ENCODE results near the gene ARMS2.

Gene ARMS2

DNA sequence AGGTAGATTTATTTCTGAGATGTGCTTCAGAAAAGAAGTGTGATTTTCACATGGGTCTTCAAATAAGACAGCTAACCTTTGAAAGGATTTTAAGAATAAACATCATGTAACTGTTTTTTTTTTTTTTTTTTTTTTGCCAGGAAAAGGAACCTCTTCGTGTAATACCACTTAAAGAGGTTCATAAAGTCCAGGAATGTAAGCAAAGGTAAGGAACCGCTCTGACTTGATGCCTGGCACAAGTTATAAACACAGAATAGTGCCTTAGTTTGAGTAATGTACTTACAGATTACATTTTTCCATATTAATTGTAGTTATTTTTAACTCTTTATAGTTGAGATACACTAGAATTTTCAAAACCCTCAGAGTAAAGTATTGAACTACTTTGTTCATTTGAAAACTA is 30.4 kb upstream of the ARMS2 start:
- H3K27me3 ChIP-seq (ENCODE audit: insufficient read depth, low read length): no peaks in the 10 kb centered on the region
- H3K9me3 ChIP-seq (ENCODE audit: insufficient read depth, low read depth, low read length): no peaks in the 10 kb centered on the region
- no peak overlapping the region for H3K9ac ChIP-seq (ENCODE audit: low read depth, low read length)
- WGBS: 92% methylated on average over 2 of the region's 2 CpGs
- peaks cover 4% of the 10 kb centered on the region; the same call in 1 of the 2 replicates for H3K4me1 ChIP-seq (ENCODE audit: insufficient read depth, low read length)
- H3K36me3 ChIP-seq (ENCODE audit: insufficient read depth, low read length): peaks cover 54% of the 10 kb centered on the region
- H3K27ac ChIP-seq (ENCODE audit: low read depth, low read length): no peak overlapping the region
- H3K4me3 ChIP-seq (ENCODE audit: low read length): no peak overlapping the region

DNA sequence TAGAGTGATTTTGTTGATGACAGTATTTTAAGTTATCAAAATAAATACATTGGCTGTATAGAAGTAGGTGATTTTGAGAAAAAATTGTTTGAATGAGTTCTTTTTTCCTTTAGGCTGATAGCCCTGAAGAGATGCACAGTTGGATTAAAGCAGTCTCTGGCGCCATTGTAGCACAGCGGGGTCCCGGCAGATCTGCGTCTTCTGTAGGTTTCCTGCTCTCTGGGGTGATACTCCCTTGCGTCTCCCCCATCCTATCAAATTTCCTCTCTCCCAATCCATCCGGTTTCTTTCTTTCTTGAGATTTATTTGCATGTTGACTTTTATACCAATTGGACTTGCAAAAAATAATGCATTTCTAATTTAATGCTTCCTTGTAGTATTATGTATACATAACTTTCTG is 27.6 kb upstream of the ARMS2 start:
- Histone ChIP-seq H3K27me3 (ENCODE audit: insufficient read depth, low read length) (no peaks in the 10 kb centered on the region), H3K27ac (ENCODE audit: low read depth, low read length) (no peak overlapping the region), H3K4me3 (ENCODE audit: low read length) (no peak overlapping the region), H3K36me3 (ENCODE audit: insufficient read depth, low read length) (peaks cover 61% of the 10 kb centered on the region), H3K9me3 (ENCODE audit: insufficient read depth, low read depth, low read length) (no peaks in the 10 kb centered on the region), H3K4me1 (ENCODE audit: insufficient read depth, low read length) (no peaks in the 10 kb centered on the region), H3K9ac (ENCODE audit: low read depth, low read length) (no peak overlapping the region)
- WGBS: 98% methylated on average over 6 of the region's 6 CpGs

DNA sequence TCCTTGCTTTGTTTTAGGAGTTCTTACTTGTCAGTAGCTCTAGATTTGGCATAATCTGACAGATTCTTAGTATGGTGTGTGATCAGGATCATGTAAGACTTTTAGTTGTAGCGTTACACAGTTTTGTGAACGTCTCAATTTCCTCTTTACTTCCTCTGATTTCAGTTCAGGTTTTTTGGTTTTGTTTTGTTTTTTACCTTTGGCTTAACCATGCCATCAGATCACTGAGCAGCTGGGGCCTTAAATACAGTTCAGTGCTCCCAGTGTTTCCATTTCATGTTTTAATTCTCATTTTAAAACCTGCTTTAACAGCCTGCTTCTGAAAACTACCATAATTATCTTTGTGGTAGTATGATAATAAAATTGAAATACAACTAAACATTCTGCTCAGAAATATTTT is 27.2 kb upstream of the ARMS2 start:
- Histone ChIP-seq H3K36me3 (ENCODE audit: insufficient read depth, low read length) (peaks cover 61% of the 10 kb centered on the region), H3K9ac (ENCODE audit: low read depth, low read length) (no peak overlapping the region), H3K4me1 (ENCODE audit: insufficient read depth, low read length) (no peaks in the 10 kb centered on the region), H3K9me3 (ENCODE audit: insufficient read depth, low read depth, low read length) (no peaks in the 10 kb centered on the region), H3K27me3 (ENCODE audit: insufficient read depth, low read length) (no peaks in the 10 kb centered on the region), H3K4me3 (ENCODE audit: low read length) (no peak overlapping the region), H3K27ac (ENCODE audit: low read depth, low read length) (no peak overlapping the region)
- 100% methylated on average over 2 of the region's 2 CpGs for WGBS

DNA sequence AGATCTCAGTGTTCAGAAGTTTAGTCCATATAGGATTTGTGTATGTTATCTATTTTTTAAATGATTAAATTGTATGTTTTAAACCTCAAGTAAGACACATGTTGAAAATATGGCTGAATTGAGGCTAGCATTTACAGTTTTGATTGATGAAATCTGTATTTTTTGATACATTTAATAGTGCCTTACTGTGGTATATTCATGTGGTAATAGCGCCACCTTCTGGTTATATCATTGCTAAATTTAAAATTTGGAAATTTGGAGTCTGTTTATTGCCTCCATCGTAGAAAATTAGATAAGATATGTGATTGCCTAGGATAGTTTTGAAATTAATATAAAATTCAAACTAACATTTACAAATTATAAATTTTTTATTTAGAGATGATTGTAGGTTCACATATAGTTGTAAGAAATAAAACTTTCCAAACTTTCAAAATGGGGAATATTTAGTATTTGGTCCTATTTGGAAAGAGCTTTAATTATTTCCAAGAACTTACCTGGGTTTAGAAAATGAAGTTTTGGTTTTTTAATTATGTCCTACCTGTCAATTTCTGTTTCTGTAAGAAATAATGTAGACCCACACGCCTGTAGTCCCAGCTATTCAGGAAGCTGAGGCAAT is 19.1 kb upstream of the ARMS2 start:
- WGBS: 67% methylated on average over 3 of the region's 3 CpGs
- no peak overlapping the region for H3K9ac ChIP-seq (ENCODE audit: low read depth, low read length)

DNA sequence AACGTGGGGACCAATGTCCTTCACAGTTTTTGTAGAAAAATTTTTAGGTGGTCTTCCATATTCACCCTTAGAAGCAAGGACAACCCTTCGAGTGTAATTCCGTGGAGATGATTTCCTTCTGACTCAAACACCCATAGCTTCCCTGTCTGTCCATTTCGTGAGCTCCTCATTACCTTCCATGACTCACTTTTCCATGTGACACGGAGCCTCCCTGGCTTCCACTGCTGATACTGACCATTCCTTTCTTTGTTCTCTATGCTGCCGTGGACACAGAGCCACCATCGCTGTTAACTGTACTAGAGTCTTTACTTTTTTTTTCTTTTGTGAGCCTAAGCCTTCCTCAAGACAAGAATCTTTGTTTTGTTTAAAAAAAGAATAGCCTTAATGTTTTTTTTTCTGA is 12.5 kb upstream of the ARMS2 start:
- 87% methylated on average over 7 of the region's 7 CpGs for WGBS
- Histone ChIP-seq H3K4me3 (ENCODE audit: low read length) (no peak overlapping the region), H3K9ac (ENCODE audit: low read depth, low read length) (no peak overlapping the region), H3K36me3 (ENCODE audit: insufficient read depth, low read length) (no peaks in the 10 kb centered on the region), H3K4me1 (ENCODE audit: insufficient read depth, low read length) (no peaks in the 10 kb centered on the region), H3K9me3 (ENCODE audit: insufficient read depth, low read depth, low read length) (peaks cover 7% of the 10 kb centered on the region; the same call in 1 of the 2 replicates), H3K27ac (ENCODE audit: low read depth, low read length) (no peak overlapping the region), H3K27me3 (ENCODE audit: insufficient read depth, low read length) (no peaks in the 10 kb centered on the region)

More for the DNA sequence above, 19.1 kb upstream of the ARMS2 start:
- Histone ChIP-seq H3K27ac (ENCODE audit: low read depth, low read length) (no peak overlapping the region), H3K4me3 (ENCODE audit: low read length) (no peak overlapping the region), H3K4me1 (ENCODE audit: insufficient read depth, low read length) (no peaks in the 10 kb centered on the region), H3K9me3 (ENCODE audit: insufficient read depth, low read depth, low read length) (no peaks in the 10 kb centered on the region), H3K27me3 (ENCODE audit: insufficient read depth, low read length) (no peaks in the 10 kb centered on the region), H3K36me3 (ENCODE audit: insufficient read depth, low read length) (peaks cover 17% of the 10 kb centered on the region)

DNA sequence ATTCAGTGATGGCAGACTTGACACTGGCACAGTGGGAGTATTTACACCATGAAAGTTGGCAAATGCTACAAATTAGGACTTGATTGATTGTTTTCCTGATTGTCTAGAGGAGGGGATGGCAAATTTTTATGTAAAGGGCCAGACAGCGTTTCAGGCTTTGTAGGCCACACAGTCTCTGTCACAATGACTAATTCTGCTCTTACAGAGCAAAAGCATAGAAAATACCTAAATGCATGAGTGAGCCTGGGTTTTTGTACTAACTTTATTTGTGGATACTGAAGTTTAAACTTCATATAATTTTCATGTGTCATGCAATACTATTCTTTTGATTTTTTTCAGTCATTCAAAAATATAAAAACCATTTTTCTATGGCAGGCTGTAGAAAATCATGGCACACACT is 9.0 kb upstream of the ARMS2 start:
- Histone ChIP-seq H3K27ac (ENCODE audit: low read depth, low read length) (no peak overlapping the region), H3K9ac (ENCODE audit: low read depth, low read length) (no peak overlapping the region)
- WGBS: 100% methylated on average over 1 of the region's 1 CpG

DNA sequence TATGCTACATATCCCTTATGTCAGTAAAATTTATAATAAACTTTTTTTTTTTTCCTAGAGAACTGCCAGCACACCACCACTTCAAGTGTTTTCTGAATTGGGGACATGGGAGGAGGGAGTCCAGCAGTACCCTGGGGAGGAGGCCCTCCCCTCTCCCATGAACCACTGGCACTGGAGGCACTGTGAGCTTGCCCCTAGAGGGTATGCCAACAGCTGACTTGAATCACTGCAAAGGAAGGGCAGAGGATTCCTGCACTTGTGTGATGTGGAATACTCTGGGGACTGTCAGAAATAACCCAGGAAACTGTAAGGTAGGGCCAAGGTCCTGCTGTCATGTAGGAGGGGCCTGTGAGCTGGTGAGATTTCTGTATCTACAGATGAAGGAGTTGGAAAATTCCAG is 8.5 kb upstream of the ARMS2 start:
- Histone ChIP-seq H3K27ac (ENCODE audit: low read depth, low read length) (no peak overlapping the region), H3K9me3 (ENCODE audit: insufficient read depth, low read depth, low read length) (peaks cover 7% of the 10 kb centered on the region; the same call in 1 of the 2 replicates), H3K36me3 (ENCODE audit: insufficient read depth, low read length) (no peaks in the 10 kb centered on the region), H3K9ac (ENCODE audit: low read depth, low read length) (no peak overlapping the region), H3K4me3 (ENCODE audit: low read length) (no peak overlapping the region), H3K4me1 (ENCODE audit: insufficient read depth, low read length) (0 out of 2 replicates have a peak, but pooled peaks cover 3% of the 10 kb centered on the region), H3K27me3 (ENCODE audit: insufficient read depth, low read length) (no peaks in the 10 kb centered on the region)

More for the DNA sequence above, 9.0 kb upstream of the ARMS2 start:
- Histone ChIP-seq H3K4me3 (ENCODE audit: low read length) (no peak overlapping the region), H3K4me1 (ENCODE audit: insufficient read depth, low read length) (0 out of 2 replicates have a peak, but pooled peaks cover 2% of the 10 kb centered on the region), H3K27me3 (ENCODE audit: insufficient read depth, low read length) (no peaks in the 10 kb centered on the region), H3K9me3 (ENCODE audit: insufficient read depth, low read depth, low read length) (peaks cover 7% of the 10 kb centered on the region; the same call in 1 of the 2 replicates), H3K36me3 (ENCODE audit: insufficient read depth, low read length) (no peaks in the 10 kb centered on the region)

DNA sequence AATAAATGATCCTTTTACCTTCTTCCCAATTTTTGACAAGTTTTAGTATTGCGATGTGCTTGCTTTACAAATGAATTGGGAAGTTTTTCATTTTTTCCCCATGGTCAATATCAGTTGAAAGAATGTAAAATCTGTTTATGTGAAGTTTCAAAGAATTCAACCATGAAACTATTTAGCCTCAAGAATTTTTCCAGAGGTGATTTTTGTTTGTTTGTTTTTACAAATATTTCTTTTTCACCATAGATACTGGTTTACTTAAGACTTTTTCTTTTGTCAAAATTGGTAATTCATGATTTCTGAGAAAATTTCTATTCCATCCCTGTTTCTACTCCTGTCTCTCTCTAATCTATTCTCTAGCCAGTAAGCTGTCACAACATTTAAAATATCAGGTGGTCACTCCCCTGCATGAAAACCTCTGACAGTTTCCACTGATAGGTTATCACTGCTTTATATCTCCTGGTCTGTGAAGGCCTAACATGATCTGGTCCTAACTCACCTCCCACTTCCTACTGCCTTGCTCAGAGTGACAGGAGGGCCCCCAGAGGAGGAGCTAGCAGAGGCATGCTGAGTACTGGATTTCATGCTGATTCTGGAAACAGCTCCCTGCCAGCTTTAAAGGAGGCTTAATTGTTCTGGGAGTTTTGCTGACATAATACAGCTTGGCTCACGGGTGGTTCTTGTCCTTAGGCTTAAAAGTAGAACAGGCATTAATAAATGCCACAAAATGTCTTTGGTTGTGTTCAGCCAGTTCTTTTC is 7.6 kb upstream of the ARMS2 start:
- peaks cover 7% of the 10 kb centered on the region; the same call in 1 of the 2 replicates for H3K9me3 ChIP-seq (ENCODE audit: insufficient read depth, low read depth, low read length)
- no peak overlapping the region for H3K9ac ChIP-seq (ENCODE audit: low read depth, low read length)
- 21% methylated on average over 1 of the region's 2 CpGs for WGBS
- no peak overlapping the region for H3K27ac ChIP-seq (ENCODE audit: low read depth, low read length)
- 0 out of 2 replicates have a peak, but pooled peaks cover 3% of the 10 kb centered on the region for H3K4me1 ChIP-seq (ENCODE audit: insufficient read depth, low read length)
- no peaks in the 10 kb centered on the region for H3K27me3 ChIP-seq (ENCODE audit: insufficient read depth, low read length)
- no peaks in the 10 kb centered on the region for H3K36me3 ChIP-seq (ENCODE audit: insufficient read depth, low read length)
- H3K4me3 ChIP-seq (ENCODE audit: low read length): no peak overlapping the region

DNA sequence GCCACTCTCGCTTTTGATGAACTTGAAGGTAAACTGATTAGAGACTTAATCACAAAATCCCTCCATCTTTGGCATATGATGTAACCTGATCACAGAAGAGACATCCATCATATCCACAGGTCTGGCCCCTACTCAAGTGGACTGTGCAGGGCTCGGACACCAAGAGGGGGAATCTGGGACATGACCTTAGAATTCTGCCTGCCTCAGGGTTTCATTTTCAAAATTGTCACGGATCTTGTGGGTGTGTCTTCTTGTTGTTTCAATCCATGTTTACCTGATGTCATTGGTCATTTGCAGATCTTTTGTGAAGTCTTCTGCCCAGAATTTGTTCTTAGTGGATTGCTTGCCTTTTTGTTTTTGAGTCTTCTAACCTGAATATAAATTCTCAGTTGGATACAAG is 5.9 kb upstream of the ARMS2 start:
- Histone ChIP-seq H3K27ac (ENCODE audit: low read depth, low read length) (no peak overlapping the region), H3K9ac (ENCODE audit: low read depth, low read length) (no peak overlapping the region), H3K4me3 (ENCODE audit: low read length) (no peak overlapping the region), H3K4me1 (ENCODE audit: insufficient read depth, low read length) (0 out of 2 replicates have a peak, but pooled peaks cover 3% of the 10 kb centered on the region), H3K9me3 (ENCODE audit: insufficient read depth, low read depth, low read length) (peaks cover 7% of the 10 kb centered on the region; the same call in 1 of the 2 replicates), H3K27me3 (ENCODE audit: insufficient read depth, low read length) (no peaks in the 10 kb centered on the region), H3K36me3 (ENCODE audit: insufficient read depth, low read length) (no peaks in the 10 kb centered on the region)
- whole genome bisulfite sequencing: 95% methylated on average over 3 of the region's 3 CpGs

DNA sequence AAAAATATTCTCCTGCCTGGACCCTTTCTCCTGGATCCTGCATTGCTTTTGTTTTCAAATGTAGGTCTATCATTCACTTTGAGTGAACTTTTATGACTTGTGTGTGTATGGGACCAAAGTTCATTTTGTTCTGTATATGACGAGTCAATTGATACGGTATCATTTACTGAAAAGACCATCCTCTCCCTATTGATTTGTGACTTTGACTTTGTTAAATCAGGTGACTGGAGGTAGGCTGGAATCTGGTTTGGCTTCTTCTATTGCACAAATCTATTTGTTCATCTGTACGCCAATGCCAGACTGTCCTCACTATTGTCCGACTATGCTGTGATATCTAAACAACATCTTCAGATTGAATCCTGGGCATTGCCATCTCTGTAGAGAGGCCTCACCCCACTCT is 5.3 kb upstream of the ARMS2 start:
- WGBS: 92% methylated on average over 4 of the region's 4 CpGs

DNA sequence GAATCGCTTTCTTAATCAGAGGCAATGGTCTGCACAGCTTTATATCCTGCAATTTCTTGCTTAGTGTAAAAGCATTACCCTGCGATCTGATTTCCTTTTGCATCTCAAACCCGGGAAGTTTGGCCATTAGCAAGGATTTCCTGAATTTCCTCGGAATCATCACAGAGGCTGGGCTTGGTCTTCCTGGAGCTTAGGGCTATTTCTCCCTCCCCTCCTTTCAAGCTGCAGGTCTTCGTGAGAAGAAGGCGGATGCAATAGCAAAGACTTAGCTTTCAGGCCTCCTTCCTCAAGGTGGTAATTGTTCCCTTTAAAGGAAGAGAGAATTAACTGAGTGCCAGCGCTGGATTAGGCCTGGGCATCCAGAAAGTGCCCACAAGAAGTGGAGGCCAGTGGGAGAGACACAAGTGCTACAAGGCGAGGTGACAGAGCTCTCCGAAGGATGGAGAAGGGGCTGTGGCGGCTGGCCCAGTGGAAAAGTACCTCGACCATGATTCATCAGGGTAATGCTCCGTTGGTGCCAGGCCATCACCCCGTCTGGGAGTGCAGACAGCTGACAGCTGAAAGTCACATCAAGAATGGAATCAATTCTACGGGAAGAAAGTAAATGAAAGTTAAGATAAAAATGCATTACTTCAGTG is 4.0 kb upstream of the ARMS2 start:
- 84% methylated on average over 14 of the region's 14 CpGs for WGBS
- H3K36me3 ChIP-seq (ENCODE audit: insufficient read depth, low read length): no peaks in the 10 kb centered on the region
- no peak overlapping the region for H3K4me3 ChIP-seq (ENCODE audit: low read length)

More for the DNA sequence above, 5.3 kb upstream of the ARMS2 start:
- H3K27ac ChIP-seq (ENCODE audit: low read depth, low read length): no peak overlapping the region
- H3K36me3 ChIP-seq (ENCODE audit: insufficient read depth, low read length): no peaks in the 10 kb centered on the region
- H3K27me3 ChIP-seq (ENCODE audit: insufficient read depth, low read length): no peaks in the 10 kb centered on the region
- peaks cover 7% of the 10 kb centered on the region; the same call in 1 of the 2 replicates for H3K9me3 ChIP-seq (ENCODE audit: insufficient read depth, low read depth, low read length)
- no peak overlapping the region for H3K4me3 ChIP-seq (ENCODE audit: low read length)
- no peak overlapping the region for H3K9ac ChIP-seq (ENCODE audit: low read depth, low read length)
- 0 out of 2 replicates have a peak, but pooled peaks cover 3% of the 10 kb centered on the region for H3K4me1 ChIP-seq (ENCODE audit: insufficient read depth, low read length)

More for the DNA sequence above, 4.0 kb upstream of the ARMS2 start:
- no peak overlapping the region for H3K27ac ChIP-seq (ENCODE audit: low read depth, low read length)
- no peak overlapping the region for H3K9ac ChIP-seq (ENCODE audit: low read depth, low read length)
- 0 out of 2 replicates have a peak, but pooled peaks cover 3% of the 10 kb centered on the region for H3K4me1 ChIP-seq (ENCODE audit: insufficient read depth, low read length)
- H3K9me3 ChIP-seq (ENCODE audit: insufficient read depth, low read depth, low read length): peaks cover 7% of the 10 kb centered on the region; the same call in 1 of the 2 replicates
- no peaks in the 10 kb centered on the region for H3K27me3 ChIP-seq (ENCODE audit: insufficient read depth, low read length)
